ENCODE results near the gene C2orf66. TPM values are rescaled to one million over a fixed set of nuclear protein-coding genes. Genes with fewer than 3 reads are reported as not detected.

The C2orf66 gene
- total RNA-seq, 1 experiment from 2014 or later = not detected

DNA sequence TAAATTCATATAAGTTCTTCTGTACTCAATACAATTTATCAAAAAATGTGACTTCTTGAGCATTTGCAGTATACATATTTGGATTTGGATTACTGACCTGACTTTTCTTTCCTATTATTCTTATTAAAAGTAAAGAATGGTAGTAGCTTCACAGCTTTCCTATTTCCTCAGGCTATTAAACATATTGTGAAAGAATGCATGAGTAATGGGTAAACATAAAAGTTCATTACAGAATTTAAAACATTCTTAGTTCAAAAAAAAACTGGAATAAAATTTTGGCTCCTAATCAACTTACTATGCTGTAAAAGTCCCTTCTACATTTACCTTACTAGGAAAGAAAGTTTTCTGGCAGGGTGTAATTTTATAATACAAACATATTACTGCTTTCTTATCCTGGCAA is 27.3 kb upstream of the C2orf66 start:
- no peaks in the 10 kb centered on the region for H3K9me3 Mint-ChIP-seq (ENCODE audit: unreplicated experiment)
- CTCF ChIA-PET = no interaction called here
- no peaks in the 10 kb centered on the region for H3K27me3 Mint-ChIP-seq (ENCODE audit: insufficient read depth, unreplicated experiment)
- H3K4me1 Mint-ChIP-seq (ENCODE audit: low read depth, unreplicated experiment) = no peaks in the 10 kb centered on the region
- POLR2A ChIA-PET = no interaction called here
- no peaks in the 10 kb centered on the region for H3K4me1 ChIP-seq
- H3K9me3 ChIP-seq = no peaks in the 10 kb centered on the region
- H3K36me3 ChIP-seq (ENCODE audit: control insufficient read depth, insufficient read depth, low read length) = no peaks in the 10 kb centered on the region
- TF ChIP-seq, protein P1, sequence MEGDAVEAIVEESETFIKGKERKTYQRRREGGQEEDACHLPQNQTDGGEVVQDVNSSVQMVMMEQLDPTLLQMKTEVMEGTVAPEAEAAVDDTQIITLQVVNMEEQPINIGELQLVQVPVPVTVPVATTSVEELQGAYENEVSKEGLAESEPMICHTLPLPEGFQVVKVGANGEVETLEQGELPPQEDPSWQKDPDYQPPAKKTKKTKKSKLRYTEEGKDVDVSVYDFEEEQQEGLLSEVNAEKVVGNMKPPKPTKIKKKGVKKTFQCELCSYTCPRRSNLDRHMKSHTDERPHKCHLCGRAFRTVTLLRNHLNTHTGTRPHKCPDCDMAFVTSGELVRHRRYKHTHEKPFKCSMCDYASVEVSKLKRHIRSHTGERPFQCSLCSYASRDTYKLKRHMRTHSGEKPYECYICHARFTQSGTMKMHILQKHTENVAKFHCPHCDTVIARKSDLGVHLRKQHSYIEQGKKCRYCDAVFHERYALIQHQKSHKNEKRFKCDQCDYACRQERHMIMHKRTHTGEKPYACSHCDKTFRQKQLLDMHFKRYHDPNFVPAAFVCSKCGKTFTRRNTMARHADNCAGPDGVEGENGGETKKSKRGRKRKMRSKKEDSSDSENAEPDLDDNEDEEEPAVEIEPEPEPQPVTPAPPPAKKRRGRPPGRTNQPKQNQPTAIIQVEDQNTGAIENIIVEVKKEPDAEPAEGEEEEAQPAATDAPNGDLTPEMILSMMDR (IDR thresholded peaks at IDR 0.05; ENCODE audit: insufficient read depth in 1 of 2, low read depth in 1 of 2, low read length in 1 of 2, severe bottlenecking in 1 of 2, unreplicated experiment in 1 of 2) = no peak
- no peak for DNase-seq
- BruUV-seq (replicated peaks) = no TSS peak
- no peaks in the 10 kb centered on the region for H3K36me3 Mint-ChIP-seq (ENCODE audit: insufficient read depth, unreplicated experiment)
- no peak overlapping the region for H3K4me3 ChIP-seq (ENCODE audit: low read depth, low read length)
- H3K4me3 Mint-ChIP-seq (ENCODE audit: unreplicated experiment) = no peak overlapping the region
- no peak overlapping the region for H3K27ac Mint-ChIP-seq (ENCODE audit: unreplicated experiment)
- H3K27me3 ChIP-seq (replicated peaks; ENCODE audit: control insufficient read depth, insufficient read depth, low read length) = no peaks in the 10 kb centered on the region
- intact Hi-C loops (cut with micrococcal nuclease; ENCODE audit: unreplicated experiment) = loop anchor here (2.0 kb wide), 1 partner anchor 32 kb away; no protein-coding TSS in a partner anchor

DNA sequence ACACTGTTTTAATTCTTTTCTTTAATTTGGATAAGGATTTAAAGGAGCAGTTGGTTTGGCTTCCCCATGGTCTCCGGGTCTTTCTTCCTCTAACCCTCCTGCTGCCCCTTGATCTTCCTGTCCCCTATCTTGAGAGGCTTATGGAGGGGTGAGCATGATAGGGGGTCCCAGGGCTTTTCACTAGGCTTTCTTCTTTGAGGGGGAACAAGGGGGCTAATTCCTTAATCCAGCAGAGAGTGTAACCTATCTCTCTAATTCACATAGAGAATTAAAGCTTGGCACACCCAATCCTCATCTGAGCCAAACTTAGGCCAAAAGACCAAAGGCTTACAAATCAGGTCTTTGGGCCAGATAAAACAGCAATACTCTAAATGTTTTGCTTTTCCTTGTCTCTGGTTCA is 21.5 kb upstream of the C2orf66 start:
- Mint-ChIP-seq H3K4me1 (ENCODE audit: low read depth, unreplicated experiment) (no peaks in the 10 kb centered on the region), H3K4me3 (ENCODE audit: unreplicated experiment) (no peak overlapping the region), H3K36me3 (ENCODE audit: insufficient read depth, unreplicated experiment) (no peaks in the 10 kb centered on the region), H3K27ac (ENCODE audit: unreplicated experiment) (no peak overlapping the region), H3K9me3 (ENCODE audit: unreplicated experiment) (no peaks in the 10 kb centered on the region), H3K27me3 (ENCODE audit: insufficient read depth, unreplicated experiment) (no peaks in the 10 kb centered on the region)
- Histone ChIP-seq H3K27me3 (replicated peaks; ENCODE audit: control insufficient read depth, insufficient read depth, low read length) (no peaks in the 10 kb centered on the region), H3K4me1 (no peaks in the 10 kb centered on the region), H3K36me3 (ENCODE audit: control insufficient read depth, insufficient read depth, low read length) (no peaks in the 10 kb centered on the region), H3K9me3 (no peaks in the 10 kb centered on the region), H3K4me3 (ENCODE audit: low read depth, low read length) (no peak overlapping the region)
- intact Hi-C loops (cut with micrococcal nuclease; ENCODE audit: unreplicated experiment) = no loop called here
- CTCF ChIA-PET = no interaction called here
- POLR2A ChIA-PET = no interaction called here
- BruUV-seq (replicated peaks) = no TSS peak
- DNase-seq = no peak
- TF ChIP-seq, protein P1 (IDR thresholded peaks at IDR 0.05; ENCODE audit: insufficient read depth in 1 of 2, low read depth in 1 of 2, low read length in 1 of 2, severe bottlenecking in 1 of 2, unreplicated experiment in 1 of 2) = no peak

DNA sequence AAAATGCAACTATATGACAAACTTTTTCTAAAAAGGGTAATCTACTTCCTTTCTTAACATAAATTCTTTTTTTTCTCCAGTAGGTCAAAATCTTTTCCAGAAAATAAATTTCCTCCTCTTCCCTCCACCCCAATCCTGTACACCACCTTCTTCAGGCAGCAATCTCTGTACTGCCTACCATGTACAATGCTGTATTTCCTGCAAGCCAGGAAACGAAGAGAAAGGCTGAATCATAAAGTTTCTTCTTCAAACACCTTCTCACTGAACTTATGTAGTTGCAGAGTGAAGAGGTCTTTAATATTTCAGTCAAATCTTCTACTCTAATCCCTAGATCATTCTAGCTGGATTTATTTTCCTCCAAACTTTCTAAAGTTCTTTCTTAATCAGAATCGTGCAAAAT is 18.2 kb upstream of the C2orf66 start:
- H3K36me3 ChIP-seq (ENCODE audit: control insufficient read depth, insufficient read depth, low read length) = no peaks in the 10 kb centered on the region
- no peak for DNase-seq
- no peaks in the 10 kb centered on the region for H3K27me3 ChIP-seq (replicated peaks; ENCODE audit: control insufficient read depth, insufficient read depth, low read length)
- no peaks in the 10 kb centered on the region for H3K9me3 Mint-ChIP-seq (ENCODE audit: unreplicated experiment)
- H3K4me3 ChIP-seq (ENCODE audit: low read depth, low read length) = no peak overlapping the region
- POLR2A ChIA-PET = no interaction called here
- H3K4me1 ChIP-seq = no peaks in the 10 kb centered on the region
- no peaks in the 10 kb centered on the region for H3K36me3 Mint-ChIP-seq (ENCODE audit: insufficient read depth, unreplicated experiment)
- H3K4me1 Mint-ChIP-seq (ENCODE audit: low read depth, unreplicated experiment) = no peaks in the 10 kb centered on the region
- no TSS peak for BruUV-seq (replicated peaks)
- TF ChIP-seq, protein P1 (IDR thresholded peaks at IDR 0.05; ENCODE audit: insufficient read depth in 1 of 2, low read depth in 1 of 2, low read length in 1 of 2, severe bottlenecking in 1 of 2, unreplicated experiment in 1 of 2) = no peak
- no peak overlapping the region for H3K27ac Mint-ChIP-seq (ENCODE audit: unreplicated experiment)
- H3K9me3 ChIP-seq = no peaks in the 10 kb centered on the region
- H3K4me3 Mint-ChIP-seq (ENCODE audit: unreplicated experiment) = no peak overlapping the region
- peaks cover 8% of the 10 kb centered on the region for H3K27me3 Mint-ChIP-seq (ENCODE audit: insufficient read depth, unreplicated experiment)
- CTCF ChIA-PET = no interaction called here
- intact Hi-C loops (cut with micrococcal nuclease; ENCODE audit: unreplicated experiment) = no loop called here

Data from Caco-2 (cell line).